Large intestine (tissue), 3 donors: ENCODE data around the gene MARVELD2. TPM values are rescaled to one million over a fixed set of nuclear protein-coding genes. Genes with fewer than 3 reads are reported as not detected.
A peak's percentile ranks its signal among the peaks of the same experiment; 100 is the strongest.
"Not testable (repeated sequence)": the region's sequence is repeated elsewhere in the genome, so short reads cannot be mapped to it uniquely, and the experiment has no call there.

Experiments used
- DNase-seq, 2 donors: peaks; one replicate each; pipeline versions ENCODE4 v3.0.0 to v3.0.0-alpha.2; 2013
- H3K27ac ChIP-seq: one replicate; pipeline ENCODE4 v1.5.1; 2013; ENCODE audit warnings: low read length
- H3K27me3 ChIP-seq: 2 replicates; pipeline ENCODE4 v1.6.1; 2013; ENCODE audit warnings: low read length; ENCODE audit not compliant: control insufficient read depth, insufficient read depth
- H3K36me3 ChIP-seq: 2 replicates; pipeline ENCODE4 v1.6.1; 2013; ENCODE audit warnings: low read length; ENCODE audit not compliant: control insufficient read depth, insufficient read depth
- H3K4me1 ChIP-seq: one replicate; pipeline ENCODE4 v1.6.1; 2013; ENCODE audit warnings: low read length; ENCODE audit not compliant: control insufficient read depth, insufficient read depth
- H3K4me3 ChIP-seq: one replicate; pipeline ENCODE4 v1.5.1; 2013; ENCODE audit warnings: low read length
- H3K9me3 ChIP-seq: one replicate; pipeline ENCODE4 v1.6.1; 2013; ENCODE audit warnings: mild to moderate bottlenecking, low read depth, low read length, moderate library complexity; ENCODE audit not compliant: control insufficient read depth
- WGBS: methylation state at CpG from one replicate; pipeline ENCODE4 v1.1.5; 2013; ENCODE audit warnings: low lambda C conversion rate; ENCODE audit not compliant: insufficient coverage; 5-methylcytosine and 5-hydroxymethylcytosine counted together
- polyA plus RNA-seq: library from polyadenylated mRNA; unstranded; fragments of 120-200 nt; gene quantifications from one replicate; pipeline ENCODE4 v1.2.1, GENCODE V29; 2013

Gene MARVELD2
- polyA plus RNA-seq, 1 donor = 42.0 TPM

DNA sequence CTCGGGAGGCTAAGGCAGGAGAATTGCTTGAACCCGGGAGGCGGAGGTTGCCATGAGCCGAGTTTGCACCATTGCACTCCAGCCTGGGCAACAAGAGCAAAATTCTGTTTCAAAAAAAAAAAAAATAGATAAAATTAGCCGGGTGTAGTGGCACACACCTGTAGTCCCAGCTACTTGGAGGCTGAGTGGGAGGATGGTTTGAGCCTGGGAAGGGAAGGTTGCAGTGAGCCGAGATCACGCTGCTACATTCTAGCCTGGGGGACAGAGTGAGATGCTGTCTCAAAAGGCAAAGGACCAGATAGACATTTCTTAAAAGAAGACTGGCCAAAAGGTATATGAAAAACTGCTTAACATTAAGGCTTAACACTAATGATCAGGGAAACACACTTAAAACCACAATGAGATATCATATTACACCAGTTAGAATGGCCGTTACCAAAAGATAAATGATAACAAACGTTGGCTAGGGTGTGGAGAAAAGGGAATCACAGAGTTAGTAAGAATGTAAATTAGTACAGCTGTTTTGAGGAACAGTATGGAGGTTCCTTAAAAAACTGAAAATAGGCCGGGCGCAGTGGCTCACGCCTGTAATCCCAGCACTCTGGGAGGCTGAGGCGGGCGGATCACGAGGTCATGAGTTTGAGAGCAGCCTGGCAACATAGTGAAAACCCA, 10.1 kb upstream of the MARVELD2 start:
- H3K27ac ChIP-seq = no peak overlapping the region
- no peaks in the 10 kb centered on the region for H3K9me3 ChIP-seq
- no peak for DNase-seq
- H3K36me3 ChIP-seq = peaks cover 23% of the 10 kb centered on the region
- WGBS = 63% methylated on average over 4 of the region's 15 CpGs
- no peaks in the 10 kb centered on the region for H3K27me3 ChIP-seq
- H3K4me3 ChIP-seq = no peak overlapping the region
- H3K4me1 ChIP-seq = no peaks in the 10 kb centered on the region

DNA sequence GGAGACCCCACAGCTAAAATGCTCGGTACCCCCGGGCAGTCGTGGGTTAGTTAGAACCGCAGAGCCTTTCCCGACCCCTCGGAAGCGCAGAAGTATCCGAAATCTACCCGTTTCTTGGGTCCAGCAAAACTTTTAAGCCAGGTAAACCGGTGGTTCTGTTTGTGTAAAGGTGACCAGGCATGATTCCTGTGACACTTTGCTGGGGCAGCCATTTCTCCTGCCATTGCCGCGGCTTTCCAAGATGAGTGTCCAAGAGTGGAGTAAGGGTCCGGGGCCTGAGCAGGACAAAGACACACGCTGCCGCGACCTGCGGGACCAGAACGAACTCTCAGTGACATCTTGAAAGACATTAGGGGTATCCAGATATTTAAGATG, 655 bp downstream of the MARVELD2 start:
- H3K27ac ChIP-seq = peak overlapping the region; percentile 99
- H3K27me3 ChIP-seq = no peaks in the 10 kb centered on the region
- no CpG with 5 or more reads among the region's 18 CpGs for WGBS
- H3K36me3 ChIP-seq = peaks cover 21% of the 10 kb centered on the region
- H3K9me3 ChIP-seq = no peaks in the 10 kb centered on the region
- peak overlapping the region; percentile 91 for H3K4me3 ChIP-seq
- peak in 1 of 2 donors; percentile 9 for DNase-seq
- peaks cover 4% of the 10 kb centered on the region for H3K4me1 ChIP-seq

DNA sequence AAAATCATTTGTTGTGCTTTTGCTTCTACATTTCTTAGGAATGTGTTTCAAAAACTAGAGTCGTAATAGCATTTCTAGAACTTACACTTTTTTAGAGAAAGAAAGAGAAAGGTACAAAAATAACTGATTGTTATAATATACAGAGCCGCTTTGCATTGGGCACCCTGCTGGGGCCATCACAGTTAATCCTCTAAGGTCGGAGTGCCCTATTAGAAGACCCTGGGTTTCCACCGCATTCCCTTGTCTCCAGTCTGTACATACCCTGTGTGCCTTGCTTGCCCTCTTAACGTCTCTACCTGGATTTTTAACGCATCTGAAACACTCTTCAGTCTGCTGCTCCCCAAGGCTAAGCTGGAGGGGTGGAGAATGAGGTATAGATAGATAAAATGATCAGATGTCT, 1.3 kb downstream of the MARVELD2 start:
- peak overlapping the region; percentile 99 for H3K27ac ChIP-seq
- WGBS = 16% methylated on average over 3 of the region's 6 CpGs
- peak in 1 of 2 donors; percentile 47 for DNase-seq
- H3K9me3 ChIP-seq = no peaks in the 10 kb centered on the region
- H3K4me1 ChIP-seq = peaks cover 4% of the 10 kb centered on the region
- H3K27me3 ChIP-seq = no peaks in the 10 kb centered on the region
- H3K36me3 ChIP-seq = peaks cover 19% of the 10 kb centered on the region
- peak overlapping the region; percentile 91 for H3K4me3 ChIP-seq

DNA sequence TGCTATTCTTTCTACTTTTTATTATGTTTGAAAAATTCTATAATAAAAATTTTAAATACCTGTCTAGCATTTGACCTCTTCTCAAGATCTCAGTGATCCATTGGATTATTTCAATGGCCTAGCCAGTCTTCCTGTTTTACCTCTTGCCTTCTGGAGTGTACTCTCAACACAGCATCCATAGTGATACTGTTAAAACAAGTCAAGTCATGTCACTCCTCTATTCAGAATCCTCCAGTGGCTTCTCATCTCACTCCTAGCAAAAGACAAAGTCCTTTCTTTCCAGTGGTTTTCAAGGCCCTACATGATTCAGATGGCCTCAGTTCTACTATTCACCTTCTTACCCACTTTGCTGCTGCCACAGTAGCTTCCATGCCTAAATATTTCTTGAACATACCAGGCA, 1.8 kb downstream of the MARVELD2 start:
- Histone ChIP-seq H3K4me3 (peak overlapping the region; percentile 91), H3K27ac (peak overlapping the region; percentile 99), H3K27me3 (no peaks in the 10 kb centered on the region), H3K9me3 (no peaks in the 10 kb centered on the region), H3K4me1 (peaks cover 4% of the 10 kb centered on the region), H3K36me3 (peaks cover 14% of the 10 kb centered on the region)
- peak in 1 of 2 donors; percentile 32 for DNase-seq

DNA sequence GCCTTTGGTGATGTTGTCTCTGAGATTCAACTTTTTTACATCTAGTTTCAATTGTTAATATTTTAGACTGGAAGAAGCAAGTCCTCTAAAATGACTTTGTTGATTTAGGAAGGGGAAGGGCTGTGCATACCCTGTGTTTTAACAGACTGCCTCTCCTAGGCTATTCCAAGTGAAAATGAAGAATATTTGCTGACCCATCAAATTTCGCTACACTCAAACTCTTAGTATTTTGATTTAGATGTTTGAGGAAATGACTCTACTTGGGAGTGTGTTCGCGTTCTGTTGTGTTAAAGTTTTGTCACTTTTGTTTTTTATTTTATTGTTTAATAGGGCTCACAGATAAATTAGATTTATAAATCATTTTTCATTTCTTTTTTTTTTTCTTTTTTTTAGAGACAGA, 3.6 kb downstream of the MARVELD2 start:
- Histone ChIP-seq H3K9me3 (no peaks in the 10 kb centered on the region), H3K4me1 (peaks cover 4% of the 10 kb centered on the region), H3K27me3 (no peaks in the 10 kb centered on the region), H3K4me3 (no peak overlapping the region), H3K27ac (no peak overlapping the region), H3K36me3 (peaks cover 17% of the 10 kb centered on the region)
- 100% methylated on average over 2 of the region's 3 CpGs for WGBS
- DNase-seq = no peak

DNA sequence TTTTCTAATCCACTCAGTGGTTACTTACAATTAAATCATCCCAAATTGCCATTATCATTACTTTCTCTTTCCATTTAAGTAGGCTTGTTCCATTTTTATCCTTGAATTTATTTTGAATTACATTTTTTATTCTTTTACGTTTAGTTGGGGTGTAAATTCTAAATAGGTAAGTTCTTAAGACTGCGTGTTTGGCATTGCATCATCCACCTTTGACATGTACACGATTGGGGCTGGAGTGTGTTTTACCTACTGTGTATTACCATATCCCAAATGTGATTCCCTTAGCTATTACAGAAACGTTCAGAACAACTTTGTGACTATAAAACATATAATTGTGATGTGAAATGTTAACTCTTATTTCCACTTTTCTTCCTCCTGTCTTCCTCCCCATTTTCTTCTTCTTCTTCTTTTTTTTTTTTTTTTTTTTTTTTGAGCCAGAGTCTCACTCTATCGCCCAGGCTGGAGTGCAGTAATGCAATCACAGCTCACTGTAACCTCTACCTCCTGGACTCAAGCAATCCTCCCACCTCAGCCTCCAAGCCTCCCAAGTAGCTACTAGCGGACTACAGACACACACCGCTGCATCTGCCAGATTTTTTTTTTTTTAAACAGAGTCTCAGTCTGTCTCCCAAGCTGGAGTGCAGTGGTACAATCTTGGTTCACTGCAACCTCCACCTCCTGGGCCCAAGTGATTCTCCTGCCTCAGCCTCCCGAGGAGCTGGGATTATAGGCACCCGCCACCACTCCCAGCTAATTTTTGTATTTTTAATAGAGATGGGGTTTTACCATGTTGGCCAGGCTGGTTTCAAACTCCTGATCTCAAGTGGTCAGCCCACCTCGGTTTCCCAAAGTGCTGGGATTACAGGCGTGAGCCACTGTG, 16.7 kb downstream of the MARVELD2 start:
- no peaks in the 10 kb centered on the region for H3K9me3 ChIP-seq
- H3K4me3 ChIP-seq = no peak overlapping the region
- 90% methylated on average over 2 of the region's 11 CpGs for WGBS
- H3K27me3 ChIP-seq = no peaks in the 10 kb centered on the region
- no peak overlapping the region for H3K27ac ChIP-seq
- peaks cover 4% of the 10 kb centered on the region for H3K4me1 ChIP-seq
- no peak for DNase-seq
- peaks cover 31% of the 10 kb centered on the region for H3K36me3 ChIP-seq

DNA sequence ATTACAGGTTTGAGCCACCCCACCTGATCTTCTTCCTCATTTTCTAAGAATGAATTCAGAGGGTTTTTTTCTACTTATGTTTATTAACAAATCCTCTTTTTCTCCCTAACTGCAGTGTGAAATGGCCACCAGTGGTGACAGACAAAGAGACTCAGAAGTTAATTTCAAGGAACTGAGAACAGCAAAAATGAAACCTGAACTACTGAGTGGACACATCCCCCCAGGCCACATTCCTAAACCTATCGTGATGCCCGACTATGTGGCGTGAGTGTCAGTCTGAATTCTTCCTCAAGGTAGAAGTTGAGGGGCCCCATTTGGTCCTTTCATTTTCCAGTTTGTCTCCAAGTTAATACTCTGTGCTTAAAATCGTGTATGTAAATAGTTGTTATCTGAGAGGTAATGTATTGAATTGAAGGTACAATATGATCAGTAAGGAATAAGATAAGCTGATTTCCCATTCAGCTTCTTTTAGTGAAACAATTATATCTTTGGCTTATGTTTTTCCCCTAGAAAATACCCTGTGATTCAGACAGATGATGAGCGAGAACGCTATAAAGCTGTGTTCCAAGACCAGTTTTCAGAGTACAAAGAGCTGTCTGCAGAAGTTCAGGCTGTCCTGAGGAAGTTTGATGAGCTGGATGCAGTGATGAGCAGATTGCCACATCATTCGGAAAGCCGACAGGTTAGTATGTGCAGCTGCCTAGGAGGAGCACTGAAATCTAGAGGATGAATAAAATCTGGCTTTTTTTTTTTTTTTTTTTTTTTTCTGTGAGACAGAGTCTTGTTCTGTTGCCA, 17.7 kb downstream of the MARVELD2 start:
- no peaks in the 10 kb centered on the region for H3K9me3 ChIP-seq
- H3K4me1 ChIP-seq = peaks cover 8% of the 10 kb centered on the region
- no peak overlapping the region for H3K4me3 ChIP-seq
- peaks cover 32% of the 10 kb centered on the region for H3K36me3 ChIP-seq
- no CpG with 5 or more reads among the region's 8 CpGs for WGBS
- H3K27ac ChIP-seq = no peak overlapping the region
- no peak for DNase-seq
- H3K27me3 ChIP-seq = no peaks in the 10 kb centered on the region

DNA sequence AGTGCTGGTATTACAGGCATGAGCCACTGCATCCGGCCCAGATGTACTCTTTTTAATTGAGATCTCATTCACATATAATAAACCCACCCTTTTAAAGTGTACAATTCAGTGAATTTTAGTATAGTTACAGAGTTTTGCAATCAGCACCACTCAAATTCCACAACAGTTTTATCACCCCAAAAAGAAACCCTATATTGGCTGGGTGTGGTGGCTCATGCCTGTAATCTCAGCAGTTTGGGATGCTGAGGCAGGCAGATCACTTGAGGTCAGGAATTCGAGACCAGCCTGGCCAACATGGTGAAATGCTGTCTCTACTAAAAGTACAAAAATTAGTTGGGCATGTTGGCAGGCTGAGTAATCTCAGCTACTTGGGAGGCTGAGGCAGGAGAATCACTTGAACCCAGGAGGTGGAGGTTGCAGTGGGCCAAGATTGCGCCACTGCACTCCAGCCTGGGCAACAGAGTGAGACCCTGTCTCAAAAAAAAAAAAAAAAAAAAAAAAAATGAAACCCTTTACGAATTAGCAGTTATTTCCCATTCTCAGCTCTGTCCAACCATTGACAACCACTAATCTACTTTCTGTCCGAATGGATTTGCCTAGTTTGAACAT, 20.5 kb downstream of the MARVELD2 start:
- not testable (repeated sequence) for H3K27ac ChIP-seq, DNase-seq, H3K4me3 ChIP-seq, H3K27me3 ChIP-seq, H3K9me3 ChIP-seq
- H3K4me1 ChIP-seq = peaks cover 17% of the 10 kb centered on the region
- WGBS = 100% methylated on average over 1 of the region's 5 CpGs
- H3K36me3 ChIP-seq = peaks cover 33% of the 10 kb centered on the region

DNA sequence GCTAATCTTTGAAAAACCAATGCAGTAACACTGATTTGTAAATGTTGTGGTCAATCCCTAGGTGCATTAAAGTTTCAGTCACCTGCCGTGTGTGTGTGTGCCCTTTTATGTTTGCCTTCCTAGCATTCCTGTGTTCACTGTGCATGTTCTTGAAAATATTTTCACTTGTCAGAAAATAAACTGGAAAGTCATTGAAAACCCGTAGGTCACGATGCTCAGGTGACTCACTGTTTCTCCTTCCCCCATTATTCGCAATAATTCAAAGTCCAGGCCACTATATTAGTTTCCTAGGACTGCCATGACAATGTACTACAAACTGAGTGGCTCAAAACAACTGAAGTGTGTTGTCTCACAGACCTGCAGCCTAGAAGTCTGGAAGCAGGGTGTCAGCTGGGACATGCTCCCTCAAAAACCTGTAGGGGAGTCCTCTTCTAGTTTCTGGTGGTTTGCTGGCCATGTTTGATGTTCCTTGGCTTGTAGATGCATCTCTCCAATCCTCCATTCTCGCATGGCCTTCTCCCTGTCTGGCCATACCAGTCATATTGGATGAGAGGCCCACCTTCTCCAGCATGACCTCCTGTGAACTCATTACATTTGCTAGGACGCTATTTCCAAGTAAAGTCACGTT, 29.3 kb downstream of the MARVELD2 start:
- peaks cover 24% of the 10 kb centered on the region for H3K4me1 ChIP-seq
- no CpG with 5 or more reads among the region's 7 CpGs for WGBS
- DNase-seq = peak; percentile 87 to 96
- H3K4me3 ChIP-seq = no peak overlapping the region
- H3K27ac ChIP-seq = peak overlapping the region; percentile 96
- peaks cover 15% of the 10 kb centered on the region for H3K36me3 ChIP-seq
- no peaks in the 10 kb centered on the region for H3K9me3 ChIP-seq
- H3K27me3 ChIP-seq = no peaks in the 10 kb centered on the region
